HepG2 (cell line): Measurements from ENCODE around the gene DDX39B. TPM values are rescaled to one million over a fixed set of nuclear protein-coding genes. Genes with fewer than 3 reads are reported as not detected.

Experiments used
- AGO1 ChIP-seq: fragments of 200-400 bp; formaldehyde crosslinking; IDR thresholded peaks from 2 replicates; pipeline ENCODE4 v1.6.1; 2017; ENCODE audit warnings: mild to moderate bottlenecking, low read depth, low read length, moderate library complexity; ENCODE audit not compliant: poor library complexity, severe bottlenecking
- AKNA ChIP-seq: sonication (generic); formaldehyde crosslinking; IDR thresholded peaks from 2 replicates; pipeline ENCODE4 v1.4.0; 2020; ENCODE audit warnings: missing genetic modification reagents, borderline replicate concordance
- ARNT2 ChIP-seq: sonication (generic); formaldehyde crosslinking; IDR thresholded peaks from 2 replicates; pipeline ENCODE4 v1.8.0; 2022; ENCODE audit warnings: mild to moderate bottlenecking, low read depth, missing genetic modification reagents, moderate library complexity
- ATRX ChIP-seq: sonication (generic); formaldehyde crosslinking; IDR thresholded peaks from 2 replicates; pipeline ENCODE4 v1.4.0; 2020; ENCODE audit warnings: missing genetic modification reagents, borderline replicate concordance
- CC2D1A ChIP-seq: sonication (generic); formaldehyde crosslinking; IDR thresholded peaks from 2 replicates; pipeline ENCODE4 v1.8.1; 2023; ENCODE audit warnings: mild to moderate bottlenecking, missing genetic modification reagents
- CENPBD1 ChIP-seq: sonication (generic); formaldehyde crosslinking; IDR thresholded peaks from 2 replicates; pipeline ENCODE4 v1.8.0; 2022; ENCODE audit warnings: missing genetic modification reagents, low read depth, mild to moderate bottlenecking, borderline replicate concordance
- ELF1 ChIP-seq: sonication (generic); formaldehyde crosslinking; IDR thresholded peaks from 2 replicates; pipeline ENCODE4 v1.4.0; 2020; ENCODE audit warnings: missing genetic modification reagents
- FOXK1 ChIP-seq: sonication (generic); formaldehyde crosslinking; IDR thresholded peaks from 2 replicates; pipeline ENCODE4 v1.4.0; 2020; ENCODE audit warnings: low read depth, missing genetic modification reagents, borderline replicate concordance
- KLF15 ChIP-seq: sonication (generic); formaldehyde crosslinking; IDR thresholded peaks from 2 replicates; pipeline ENCODE4 v1.8.1; 2023; ENCODE audit warnings: borderline replicate concordance, mild to moderate bottlenecking, inconsistent platforms, missing genetic modification reagents, mixed read lengths
- RFX5 ChIP-seq: IDR thresholded peaks from 2 replicates; pipeline ENCODE4 v1.6.1; 2011; ENCODE audit warnings: low read depth, low read length, improper control_type of control experiment
- SIN3B ChIP-seq: fragments of 150-350 bp; IDR thresholded peaks from 2 replicates; pipeline ENCODE4 v1.6.1; 2014; ENCODE audit warnings: low read length
- ZFP91 ChIP-seq: sonication (generic); formaldehyde crosslinking; IDR thresholded peaks from 2 replicates; pipeline ENCODE4 v1.9.0; 2022; ENCODE audit warnings: missing genetic modification reagents, mild to moderate bottlenecking, borderline replicate concordance
- ZNF546 ChIP-seq: sonication (generic); formaldehyde crosslinking; conservative IDR thresholded peaks from 2 replicates; pipeline ENCODE4 v1.8.1; 2023; ENCODE audit warnings: mild to moderate bottlenecking, missing genetic modification reagents
- ZNF552 ChIP-seq: sonication (generic); formaldehyde crosslinking; IDR thresholded peaks from 2 replicates; pipeline ENCODE4 v1.9.0; 2022; ENCODE audit warnings: missing genetic modification reagents, mild to moderate bottlenecking, borderline replicate concordance
- polyA plus RNA-seq, 8 experiments: library from polyadenylated mRNA; depleted of rRNA in 3 of 8; stranded (reverse) in 7 of 8; unstranded in 1 of 8; fragments of >200 nt; fragmentation: Illumina TruSeq in 4 of 8; extraction: Trizol in 4 of 8; gene quantifications; 2 replicates each; pipeline versions ENCODE4 v1.2.1 to v1.2.3, GENCODE V29; 2011 to 2016; ENCODE audit warnings: low read depth in 4 of 8, missing spikeins in 1 of 8, mixed read lengths in 1 of 8; ENCODE audit not compliant: insufficient read depth in 1 of 8
- total RNA-seq, 5 experiments: library from RNA; depleted of rRNA; stranded (reverse); fragments of >200 nt; fragmentation: Illumina TruSeq; extraction: Trizol; gene quantifications; 2 replicates each; pipeline ENCODE4 v1.2.3, GENCODE V29; 2016; ENCODE audit warnings: low read depth in 1 of 5
- TF ChIP-seq, protein P1 (sequence below): sonication (generic); formaldehyde crosslinking; IDR thresholded peaks from 2 replicates; pipeline ENCODE4 v1.8.1; 2022; ENCODE audit warnings: low read depth, mild to moderate bottlenecking, missing genetic modification reagents
- TF ChIP-seq, protein P2 (sequence below): sonication (generic); formaldehyde crosslinking; IDR thresholded peaks from 2 replicates; pipeline ENCODE4 v1.5.1; 2020; ENCODE audit warnings: mild to moderate bottlenecking, missing genetic modification reagents, moderate library complexity

DDX39B gene
- total and polyA plus RNA-seq, 2 of the 13 experiments (the other 11 are each of a cell fraction or from before 2014, with no cell fraction given) = 570 to 678 TPM

- TF ChIP-seq CENPBD1 = no peak
- peak; percentile 33 for TF ChIP-seq AGO1
- no peak for TF ChIP-seq KLF15 (CRISPR knock-in tag)
- no peak; the same call in 1 of the 2 replicates for TF ChIP-seq ELF1 (CRISPR knock-in tag)
- TF ChIP-seq CC2D1A (CRISPR knock-in tag) = no peak
- 0 out of 2 replicates have a peak, but pooled peaks have one; percentile 55 for TF ChIP-seq ZNF546
- TF ChIP-seq FOXK1 (CRISPR knock-in tag) = no peak
- TF ChIP-seq, protein P1, sequence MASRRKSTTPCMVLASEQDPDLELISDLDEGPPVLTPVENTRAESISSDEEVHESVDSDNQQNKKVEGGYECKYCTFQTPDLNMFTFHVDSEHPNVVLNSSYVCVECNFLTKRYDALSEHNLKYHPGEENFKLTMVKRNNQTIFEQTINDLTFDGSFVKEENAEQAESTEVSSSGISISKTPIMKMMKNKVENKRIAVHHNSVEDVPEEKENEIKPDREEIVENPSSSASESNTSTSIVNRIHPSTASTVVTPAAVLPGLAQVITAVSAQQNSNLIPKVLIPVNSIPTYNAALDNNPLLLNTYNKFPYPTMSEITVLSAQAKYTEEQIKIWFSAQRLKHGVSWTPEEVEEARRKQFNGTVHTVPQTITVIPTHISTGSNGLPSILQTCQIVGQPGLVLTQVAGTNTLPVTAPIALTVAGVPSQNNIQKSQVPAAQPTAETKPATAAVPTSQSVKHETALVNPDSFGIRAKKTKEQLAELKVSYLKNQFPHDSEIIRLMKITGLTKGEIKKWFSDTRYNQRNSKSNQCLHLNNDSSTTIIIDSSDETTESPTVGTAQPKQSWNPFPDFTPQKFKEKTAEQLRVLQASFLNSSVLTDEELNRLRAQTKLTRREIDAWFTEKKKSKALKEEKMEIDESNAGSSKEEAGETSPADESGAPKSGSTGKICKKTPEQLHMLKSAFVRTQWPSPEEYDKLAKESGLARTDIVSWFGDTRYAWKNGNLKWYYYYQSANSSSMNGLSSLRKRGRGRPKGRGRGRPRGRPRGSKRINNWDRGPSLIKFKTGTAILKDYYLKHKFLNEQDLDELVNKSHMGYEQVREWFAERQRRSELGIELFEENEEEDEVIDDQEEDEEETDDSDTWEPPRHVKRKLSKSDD (CRISPR knock-in tag) = peak; percentile 60; the same call in 1 of the 2 replicates
- no peak; the same call in 1 of the 2 replicates for TF ChIP-seq ZNF552 (CRISPR knock-in tag)
- TF ChIP-seq, protein P2, sequence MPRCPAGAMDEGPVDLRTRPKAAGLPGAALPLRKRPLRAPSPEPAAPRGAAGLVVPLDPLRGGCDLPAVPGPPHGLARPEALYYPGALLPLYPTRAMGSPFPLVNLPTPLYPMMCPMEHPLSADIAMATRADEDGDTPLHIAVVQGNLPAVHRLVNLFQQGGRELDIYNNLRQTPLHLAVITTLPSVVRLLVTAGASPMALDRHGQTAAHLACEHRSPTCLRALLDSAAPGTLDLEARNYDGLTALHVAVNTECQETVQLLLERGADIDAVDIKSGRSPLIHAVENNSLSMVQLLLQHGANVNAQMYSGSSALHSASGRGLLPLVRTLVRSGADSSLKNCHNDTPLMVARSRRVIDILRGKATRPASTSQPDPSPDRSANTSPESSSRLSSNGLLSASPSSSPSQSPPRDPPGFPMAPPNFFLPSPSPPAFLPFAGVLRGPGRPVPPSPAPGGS (CRISPR knock-in tag) = no peak
- no peak for TF ChIP-seq ATRX (CRISPR knock-in tag)
- TF ChIP-seq ZFP91 (CRISPR knock-in tag) = peak; percentile 77; the same call in 1 of the 2 replicates
- no peak for TF ChIP-seq RFX5
- no peak for TF ChIP-seq ARNT2 (CRISPR knock-in tag)
- no peak for TF ChIP-seq SIN3B
- TF ChIP-seq AKNA = no peak
Measured at GRCh38 chr6:31580807-31581433, 39.1 kb upstream of the DDX39B start (continued).
